GM18520 (cell line): ENCODE measurements around the gene NCOA5.
"Not testable (repeated sequence)": the region's sequence is repeated elsewhere in the genome, so short reads cannot be mapped to it uniquely, and the experiment has no call there.

Source experiments
- ATAC-seq: cut with Tn5 transposase; IDR thresholded peaks from one replicate; pipeline ENCODE4 v1.9.1; 2021; ENCODE audit not compliant: unreplicated experiment

NCOA5 gene

GRCh38 chr20:46121184-46121930 is 31.6 kb upstream of the NCOA5 start:
- no peak for ATAC-seq

- ATAC-seq: no peak
Measured at GRCh38 chr20:46120136-46120535, 30.4 kb upstream of the NCOA5 start.

GRCh38 chr20:46119547-46119946 is 29.8 kb upstream of the NCOA5 start:
- no peak for ATAC-seq

- ATAC-seq: peak; percentile 24
Measured at GRCh38 chr20:46119028-46119546, 29.3 kb upstream of the NCOA5 start.

GRCh38 chr20:46118481-46119020 is 28.8 kb upstream of the NCOA5 start:
- peak; percentile 23 for ATAC-seq

GRCh38 chr20:46117704-46118467 is 28.1 kb upstream of the NCOA5 start, which contains the start of gene CD40:
TSS of gene CD40 (plus strand) at chr20:46118314. CDS start at chr20:46118344, 30 bp downstream.
- ATAC-seq: peak; percentile 45

GRCh38 chr20:46114449-46114848 is 24.7 kb upstream of the NCOA5 start:
- ATAC-seq: no peak

GRCh38 chr20:46113113-46113470 is 23.3 kb upstream of the NCOA5 start:
- ATAC-seq: no peak

GRCh38 chr20:46112430-46113112 is 22.8 kb upstream of the NCOA5 start:
- no peak for ATAC-seq

GRCh38 chr20:46111836-46112212 is 22.1 kb upstream of the NCOA5 start:
- ATAC-seq: no peak

- ATAC-seq: peak; percentile 27
Measured at GRCh38 chr20:46111028-46111835, 21.5 kb upstream of the NCOA5 start.

- ATAC-seq: no peak
Measured at GRCh38 chr20:46108976-46109375, 19.2 kb upstream of the NCOA5 start.

GRCh38 chr20:46108435-46108841 is 18.7 kb upstream of the NCOA5 start:
- peak; percentile 76 for ATAC-seq

- ATAC-seq: no peak
Measured at GRCh38 chr20:46107061-46107460, 17.3 kb upstream of the NCOA5 start.

- ATAC-seq: no peak
Measured at GRCh38 chr20:46104262-46104661, 14.5 kb upstream of the NCOA5 start.

GRCh38 chr20:46102940-46103339 is 13.2 kb upstream of the NCOA5 start:
- no peak for ATAC-seq

- ATAC-seq: no peak
Measured at GRCh38 chr20:46101957-46102356, 12.2 kb upstream of the NCOA5 start.

- ATAC-seq: no peak
Measured at GRCh38 chr20:46100988-46101387, 11.2 kb upstream of the NCOA5 start.

GRCh38 chr20:46100444-46100843 is 10.7 kb upstream of the NCOA5 start:
- not testable (repeated sequence) for ATAC-seq

- no peak for ATAC-seq
Measured at GRCh38 chr20:46099491-46100287, 9.9 kb upstream of the NCOA5 start.
